ENCODE results near the gene VPS35L. TPM values are rescaled to one million over a fixed set of nuclear protein-coding genes. Genes with fewer than 3 reads are reported as not detected.
A peak's percentile ranks its signal among the peaks of the same experiment; 100 is the strongest.

VPS35L gene
- total and polyA plus RNA-seq, 2 of the 13 experiments (the other 11 are each of a cell fraction or from before 2014, with no cell fraction given): 1.4 to 1.6 TPM

DNA sequence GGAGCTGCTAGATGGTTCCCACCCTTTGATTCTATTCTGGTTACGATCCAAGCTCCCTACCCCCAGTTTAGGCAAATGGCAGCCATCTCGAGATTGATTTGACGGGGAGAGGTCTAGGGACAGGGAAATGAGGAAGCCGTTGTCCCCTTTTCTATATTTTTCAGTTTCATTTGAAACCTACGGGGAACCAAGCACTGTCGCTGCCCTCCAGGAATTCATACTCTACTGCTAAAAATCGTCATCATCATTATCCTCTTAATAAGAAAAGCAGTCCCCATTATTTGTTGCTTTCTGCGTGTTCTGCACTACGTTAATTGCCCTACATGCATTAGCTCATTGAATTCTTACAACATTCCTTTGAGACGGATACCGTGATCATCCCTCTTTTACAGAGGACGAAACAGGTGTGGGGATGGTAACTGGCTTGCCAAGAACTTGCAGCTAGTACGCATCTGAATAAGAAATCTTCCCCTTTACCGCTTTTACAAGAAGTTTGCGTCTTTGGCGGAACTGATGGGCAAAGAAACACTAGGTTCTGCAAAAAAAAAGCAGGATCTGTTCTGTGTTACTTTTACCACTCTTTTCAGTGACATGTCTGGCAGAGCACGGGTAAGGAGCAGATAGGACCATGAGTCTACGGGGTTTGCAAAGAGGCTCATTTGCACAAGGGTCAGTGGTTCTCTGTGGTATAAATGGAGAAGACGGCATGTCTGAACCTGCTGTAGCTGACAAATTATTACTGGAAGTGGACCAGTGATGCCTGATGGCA, 30.7 kb upstream of the VPS35L start:
- no peak for DNase-seq (ENCODE audit: low spot score)
- Histone ChIP-seq H3K9me3 (ENCODE audit: low read length) (no peaks in the 10 kb centered on the region), H3K9ac (ENCODE audit: insufficient read depth, low read depth, low read length) (peak overlapping the region; percentile 83), H3K79me2 (ENCODE audit: insufficient read depth, low read length) (peaks cover 45% of the 10 kb centered on the region), H4K20me1 (ENCODE audit: insufficient read depth, low read length) (no peaks in the 10 kb centered on the region), H3K27ac (ENCODE audit: extremely low read length, insufficient read depth, low read length) (peak overlapping the region; percentile 61), H3K36me3 (replicated peaks in 1 of 2; ENCODE audit: control insufficient read depth in 1 of 2, insufficient read depth in 2 of 2, low read length in 2 of 2) (peaks cover 4 to 16% of the 10 kb centered on the region in 2 experiments; a peak in 4 of 5 replicates), H3K4me1 (ENCODE audit: insufficient read depth, low read length) (peaks cover 49% of the 10 kb centered on the region), H3K4me3 (replicated peaks in 1 of 3; ENCODE audit: insufficient read depth in 1 of 3, low read depth in 2 of 3, low read length in 3 of 3) (peak overlapping the region; percentile 94 to 100 (median 95)), H3K27me3 (ENCODE audit: control insufficient read depth in 1 of 2, insufficient read depth in 2 of 2, low read length in 2 of 2) (no peaks in the 10 kb centered on the region; a peak in 1 of 5 replicates), H2AFZ (ENCODE audit: low read length) (peak overlapping the region; percentile 76), H3K4me2 (ENCODE audit: low read depth, low read length) (peak overlapping the region; percentile 91)
- FAIRE-seq: no peak
- 32% methylated on average over 19 of the region's 19 CpGs for WGBS (ENCODE audit: low lambda C conversion rate)
- POLR2A ChIA-PET: interaction anchor here (1.0 to 2.7 kb wide), 7 partner anchors 10 to 735 kb away, joined by 3 to 34 read pairs (median 5); partner anchors contain the start of genes ARL6IP1, RPS15A and VPS35L
- CTCF ChIA-PET (ENCODE audit: low intra/inter-chr PET ratio, low total read pairs): no interaction called here
- in situ Hi-C loops (cut with HindIII; ENCODE audit: extremely low pct_ligation_motif_present, low pct_unique_long_range_greater_than_20kb): no loop called here
- peak; percentile 2; the same call in 2 of the 3 replicates for ATAC-seq
- intact Hi-C loops (cut with micrococcal nuclease; ENCODE audit: unreplicated experiment): loop anchor here (10.0 kb wide), 1 partner anchor 730 kb away; the partner anchor contains the start of gene RPS15A
- BruUV-seq (replicated peaks): no TSS peak
- TF ChIP-seq ZNF34 (CRISPR knock-in tag; IDR thresholded peaks at IDR 0.05; ENCODE audit: borderline replicate concordance) (0 out of 2 replicates have a peak, but pooled peaks have one; percentile 30), POGZ (CRISPR knock-in tag; IDR thresholded peaks at IDR 0.05) (no peak), SRSF4 (IDR thresholded peaks at IDR 0.05; ENCODE audit: low read depth, low read length, poor library complexity, severe bottlenecking) (no peak), ZNF432 (CRISPR knock-in tag; IDR thresholded peaks at IDR 0.05; ENCODE audit: borderline replicate concordance) (no peak), MAZ (IDR thresholded peaks at IDR 0.05; ENCODE audit: borderline replicate concordance, low read depth, low read length) (no peak), MAZ (CRISPR knock-in tag; IDR thresholded peaks at IDR 0.05; ENCODE audit: low read depth) (peak; percentile 37; the same call in 1 of the 2 replicates), ZNF280D (CRISPR knock-in tag; IDR thresholded peaks at IDR 0.05) (no peak), ZBTB1 (CRISPR knock-in tag; IDR thresholded peaks at IDR 0.05; ENCODE audit: borderline replicate concordance) (no peak), PRMT3 (CRISPR knock-in tag; IDR thresholded peaks at IDR 0.05; ENCODE audit: borderline replicate concordance, low read depth) (no peak), RAD51 (IDR thresholded peaks at IDR 0.05; ENCODE audit: borderline replicate concordance) (no peak), ZSCAN25 (CRISPR knock-in tag; IDR thresholded peaks at IDR 0.05) (peak; percentile 56; the same call in 1 of the 2 replicates), GRHL1 (CRISPR knock-in tag; conservative IDR thresholded peaks at IDR 0.05) (no peak), ZNF33B (CRISPR knock-in tag; IDR thresholded peaks at IDR 0.05) (0 out of 2 replicates have a peak, but pooled peaks have one; percentile 47), ZNF274 (CRISPR knock-in tag; IDR thresholded peaks at IDR 0.05) (no peak), GATA4 (IDR thresholded peaks at IDR 0.05; ENCODE audit: borderline replicate concordance, low read depth) (no peak), ZFP36L1 (CRISPR knock-in tag; IDR thresholded peaks at IDR 0.05) (peak; percentile 77)
- TF ChIP-seq, protein P1, sequence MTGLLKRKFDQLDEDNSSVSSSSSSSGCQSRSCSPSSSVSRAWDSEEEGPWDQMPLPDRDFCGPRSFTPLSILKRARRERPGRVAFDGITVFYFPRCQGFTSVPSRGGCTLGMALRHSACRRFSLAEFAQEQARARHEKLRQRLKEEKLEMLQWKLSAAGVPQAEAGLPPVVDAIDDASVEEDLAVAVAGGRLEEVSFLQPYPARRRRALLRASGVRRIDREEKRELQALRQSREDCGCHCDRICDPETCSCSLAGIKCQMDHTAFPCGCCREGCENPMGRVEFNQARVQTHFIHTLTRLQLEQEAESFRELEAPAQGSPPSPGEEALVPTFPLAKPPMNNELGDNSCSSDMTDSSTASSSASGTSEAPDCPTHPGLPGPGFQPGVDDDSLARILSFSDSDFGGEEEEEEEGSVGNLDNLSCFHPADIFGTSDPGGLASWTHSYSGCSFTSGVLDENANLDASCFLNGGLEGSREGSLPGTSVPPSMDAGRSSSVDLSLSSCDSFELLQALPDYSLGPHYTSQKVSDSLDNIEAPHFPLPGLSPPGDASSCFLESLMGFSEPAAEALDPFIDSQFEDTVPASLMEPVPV (CRISPR knock-in tag; IDR thresholded peaks at IDR 0.05): no peak

All from HepG2 (cell line).